Fibroblast of villous mesenchyme (primary cell): ENCODE measurements around the gene LRP4. TPM values are rescaled to one million over a fixed set of nuclear protein-coding genes. Genes with fewer than 3 reads are reported as not detected.

Experiments
- DNase-seq: peaks from one replicate; pipeline ENCODE4 v3.0.0-alpha.2; 2010; ENCODE audit warnings: low read depth
- H3K4me3 ChIP-seq: 2 replicates; pipeline ENCODE4 v1.5.1; 2011; ENCODE audit warnings: low read depth, mild to moderate bottlenecking, low read length
- total RNA-seq: library from RNA; depleted of rRNA; stranded (reverse); fragments of >200 nt; gene quantifications from 2 replicates; pipeline ENCODE4 v1.2.3, GENCODE V29; 2012
- TF ChIP-seq, protein P1 (sequence below): IDR thresholded peaks from 2 replicates; pipeline ENCODE4 v1.5.1; 2012; ENCODE audit warnings: low read depth, mild to moderate bottlenecking, low read length; ENCODE audit not compliant: insufficient read depth

The LRP4 gene
- total RNA-seq, 1 donor = 3.5 TPM

DNA sequence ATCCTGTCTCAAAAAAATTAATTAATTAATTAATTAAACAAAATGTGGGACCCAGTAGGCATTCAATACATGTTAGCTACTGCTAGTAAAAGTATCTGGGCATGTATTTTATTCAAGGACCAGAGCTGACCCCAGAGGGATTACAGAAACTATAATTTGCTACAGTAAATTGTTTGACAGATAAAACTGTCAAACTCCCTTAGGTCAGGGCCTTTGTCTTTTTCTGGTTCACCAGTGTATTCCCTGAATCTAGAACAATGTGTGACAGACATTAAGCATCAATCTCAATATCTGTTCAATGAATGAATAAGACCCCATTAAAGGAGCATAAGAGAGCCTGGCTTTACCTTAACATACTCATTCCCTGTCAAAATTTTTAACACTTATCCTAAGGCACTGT is 78.2 kb downstream of the LRP4 start:
- H3K4me3 ChIP-seq = no peak overlapping the region
- TF ChIP-seq, protein P1, sequence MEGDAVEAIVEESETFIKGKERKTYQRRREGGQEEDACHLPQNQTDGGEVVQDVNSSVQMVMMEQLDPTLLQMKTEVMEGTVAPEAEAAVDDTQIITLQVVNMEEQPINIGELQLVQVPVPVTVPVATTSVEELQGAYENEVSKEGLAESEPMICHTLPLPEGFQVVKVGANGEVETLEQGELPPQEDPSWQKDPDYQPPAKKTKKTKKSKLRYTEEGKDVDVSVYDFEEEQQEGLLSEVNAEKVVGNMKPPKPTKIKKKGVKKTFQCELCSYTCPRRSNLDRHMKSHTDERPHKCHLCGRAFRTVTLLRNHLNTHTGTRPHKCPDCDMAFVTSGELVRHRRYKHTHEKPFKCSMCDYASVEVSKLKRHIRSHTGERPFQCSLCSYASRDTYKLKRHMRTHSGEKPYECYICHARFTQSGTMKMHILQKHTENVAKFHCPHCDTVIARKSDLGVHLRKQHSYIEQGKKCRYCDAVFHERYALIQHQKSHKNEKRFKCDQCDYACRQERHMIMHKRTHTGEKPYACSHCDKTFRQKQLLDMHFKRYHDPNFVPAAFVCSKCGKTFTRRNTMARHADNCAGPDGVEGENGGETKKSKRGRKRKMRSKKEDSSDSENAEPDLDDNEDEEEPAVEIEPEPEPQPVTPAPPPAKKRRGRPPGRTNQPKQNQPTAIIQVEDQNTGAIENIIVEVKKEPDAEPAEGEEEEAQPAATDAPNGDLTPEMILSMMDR = no peak
- DNase-seq = no peak

DNA sequence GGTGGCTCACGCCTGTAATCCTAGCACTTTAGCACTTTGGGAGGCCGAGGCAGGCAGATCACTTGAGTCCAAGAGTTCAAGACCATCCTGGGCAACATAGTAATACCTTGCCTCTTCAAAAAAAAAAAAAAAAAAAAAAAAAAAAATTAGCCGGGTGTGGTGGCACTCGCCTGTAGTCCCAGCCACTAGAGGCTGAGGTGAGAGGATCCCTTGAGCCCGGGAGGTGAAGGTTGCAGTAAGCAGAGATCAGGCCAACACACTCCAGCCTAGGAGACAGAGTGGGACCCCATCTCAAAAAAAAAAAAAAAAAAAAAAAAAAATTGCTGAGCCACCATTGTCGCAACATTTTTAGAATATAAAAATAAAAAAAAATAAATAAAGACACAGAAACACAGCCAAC is 79.8 kb downstream of the LRP4 start:
- DNase-seq = no peak
- no peak overlapping the region for H3K4me3 ChIP-seq
- TF ChIP-seq, protein P1 = no peak

DNA sequence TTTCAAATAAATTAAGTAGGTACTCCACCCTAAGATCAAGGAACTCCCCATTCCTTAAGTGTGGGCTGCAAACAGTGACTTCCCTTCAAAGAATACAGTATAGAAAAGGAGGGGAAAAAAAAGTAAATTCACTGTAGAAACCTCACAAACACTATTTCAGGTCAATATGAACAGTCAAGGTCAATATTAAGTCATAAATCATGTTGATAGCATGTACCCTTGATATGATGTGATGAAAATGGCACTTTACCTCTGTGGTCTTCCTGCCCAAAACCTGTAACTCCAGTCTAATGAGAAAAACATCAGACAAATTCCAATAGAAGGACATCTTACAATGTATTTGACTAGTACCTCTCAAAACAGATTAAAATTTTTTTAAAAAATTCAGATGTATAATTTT is 80.5 kb downstream of the LRP4 start:
- TF ChIP-seq, protein P1 = no peak
- no peak overlapping the region for H3K4me3 ChIP-seq
- no peak for DNase-seq

DNA sequence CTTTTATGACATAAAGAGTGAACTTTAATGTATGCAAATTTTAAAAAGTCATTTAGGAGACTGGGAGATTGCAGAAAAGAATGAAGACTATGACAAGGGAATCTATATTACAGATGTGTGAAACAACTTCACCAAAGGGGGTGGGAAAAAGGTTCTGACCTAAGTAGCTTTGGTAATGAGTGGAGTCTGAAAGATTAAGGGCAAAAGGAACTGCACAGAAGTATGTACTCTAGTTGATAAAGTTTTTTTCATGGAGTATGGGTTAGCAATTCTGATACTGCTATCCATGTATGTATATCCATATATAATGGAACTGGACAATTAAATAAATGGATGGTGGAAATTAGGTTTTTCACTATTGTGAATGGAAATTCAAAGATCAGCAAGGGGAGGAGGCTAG is 81.5 kb downstream of the LRP4 start:
- TF ChIP-seq, protein P1 = no peak
- H3K4me3 ChIP-seq = no peak overlapping the region
- no peak for DNase-seq

DNA sequence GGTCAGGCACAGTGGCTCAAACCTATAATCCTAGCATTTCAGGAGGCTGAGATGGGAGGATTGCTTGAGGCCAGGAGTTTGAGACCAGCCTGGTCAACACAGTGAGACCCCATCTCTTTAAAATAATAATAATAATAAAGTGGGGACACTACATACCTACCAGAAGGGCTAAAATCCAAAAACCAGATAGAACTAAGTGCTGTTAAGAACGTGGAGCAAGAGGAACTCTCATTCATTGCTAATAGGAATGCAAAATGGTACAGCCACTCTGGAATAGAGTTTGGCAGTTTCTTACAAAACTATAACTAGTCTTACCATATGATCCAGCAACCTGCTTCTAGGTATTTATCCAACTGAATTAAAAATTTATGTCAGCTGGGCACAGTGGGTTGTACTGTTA is 81.9 kb downstream of the LRP4 start:
- no peak overlapping the region for H3K4me3 ChIP-seq
- TF ChIP-seq, protein P1 = no peak
- DNase-seq = no peak

DNA sequence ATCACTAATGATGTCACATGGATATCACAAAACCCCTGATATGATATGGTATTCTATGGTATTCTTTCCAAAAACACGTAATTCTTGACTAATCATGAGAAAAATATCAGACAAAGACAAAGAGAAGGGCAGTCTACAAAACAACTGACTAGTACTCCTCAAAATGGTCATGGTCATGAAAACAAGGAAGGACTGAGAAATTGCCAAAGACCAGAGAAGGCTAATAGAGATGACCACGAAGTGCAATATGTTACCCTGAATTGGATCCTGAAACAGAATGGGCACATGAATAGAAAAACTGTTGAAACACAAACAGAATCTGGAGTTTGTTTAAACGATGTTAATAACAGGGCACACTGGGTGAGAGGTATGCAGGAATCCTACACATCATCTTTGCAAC is 82.5 kb downstream of the LRP4 start:
- no peak overlapping the region for H3K4me3 ChIP-seq
- TF ChIP-seq, protein P1 = no peak
- DNase-seq = no peak

DNA sequence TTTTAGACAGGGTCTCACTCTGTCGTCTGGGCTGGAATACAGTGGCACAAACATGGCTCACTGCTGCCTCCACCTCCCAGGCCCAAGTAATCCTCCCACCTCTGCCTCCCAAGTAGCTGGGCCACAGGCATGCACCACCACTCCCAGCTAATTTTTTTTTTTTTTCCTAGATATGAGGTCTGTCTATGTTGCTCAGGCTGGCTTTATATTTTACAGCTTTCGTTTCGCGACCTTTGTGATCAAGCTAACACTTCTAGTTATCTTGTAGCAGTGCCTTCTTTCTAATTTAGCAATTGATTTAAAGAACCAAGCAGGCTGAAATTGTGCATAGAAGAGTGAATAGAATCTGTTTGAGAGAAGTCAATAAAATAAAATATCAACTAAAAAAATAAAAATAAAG is 83.5 kb downstream of the LRP4 start:
- no peak for DNase-seq
- H3K4me3 ChIP-seq = no peak overlapping the region
- TF ChIP-seq, protein P1 = no peak
